H1 (cell line): ENCODE measurements around the gene INPP5F. TPM values are rescaled to one million over a fixed set of nuclear protein-coding genes. Genes with fewer than 3 reads are reported as not detected.

ENCODE experiments used
- CTCF ChIA-PET: fragments of 300-600 bp; sonication (Branson Sonifier 250); formaldehyde crosslinking; loops from one replicate; lab custom pipeline; 2021; ENCODE audit not compliant: partially characterized antibody; lab: Charles Lee
- POLR2A ChIA-PET: fragments of 300-600 bp; sonication (Branson Sonifier 250); formaldehyde crosslinking; loops from one replicate; lab custom pipeline; 2021; ENCODE audit warnings: inconsistent platforms; ENCODE audit not compliant: partially characterized antibody; lab: Charles Lee
- DNase-seq, 2 experiments: peaks; one replicate each; pipeline versions ENCODE4 v3.0.0 to v3.0.0-alpha.2; 2010 to 2022; ENCODE audit warnings: low spot score in 2 of 2, low read depth in 1 of 2, mixed read lengths in 1 of 2
- FAIRE-seq: peaks from 2 replicates; lab custom pipeline; 2011; peaks lifted over from hg19 to GRCh38; lab: Jason Lieb, UNC
- H2AFZ ChIP-seq: 2 replicates; pipeline ENCODE4 v1.8.1; 2012; ENCODE audit warnings: low read length, inconsistent platforms
- H2AK5ac ChIP-seq: 2 replicates; pipeline ENCODE4 v1.6.1; 2013; ENCODE audit warnings: low read depth, low read length
- H2BK120ac ChIP-seq: replicated peaks from 2 replicates; pipeline ENCODE3; 2013; ENCODE audit warnings: low read depth, low read length, inconsistent platforms
- H2BK12ac ChIP-seq: 2 replicates; pipeline ENCODE4 v1.6.1; 2013; ENCODE audit warnings: low read depth, low read length
- H2BK15ac ChIP-seq: 2 replicates; pipeline ENCODE4 v1.6.1; 2013; ENCODE audit warnings: low read length
- H2BK20ac ChIP-seq: 2 replicates; pipeline ENCODE4 v1.6.1; 2013; ENCODE audit warnings: low read length
- H2BK5ac ChIP-seq: 2 replicates; pipeline ENCODE4 v1.6.1; 2013; ENCODE audit warnings: low read depth, low read length
- H3K14ac ChIP-seq: 2 replicates; pipeline ENCODE4 v1.6.1; 2013; ENCODE audit warnings: inconsistent platforms; ENCODE audit not compliant: insufficient read length
- H3K18ac ChIP-seq: 2 replicates; pipeline ENCODE4 v1.6.1; 2013; ENCODE audit warnings: low read length; ENCODE audit errors: extremely low read depth
- H3K23ac ChIP-seq: 2 replicates; pipeline ENCODE4 v1.6.1; 2013; ENCODE audit warnings: inconsistent platforms; ENCODE audit not compliant: insufficient read length
- H3K23me2 ChIP-seq: 2 replicates; pipeline ENCODE4 v1.6.1; 2013; ENCODE audit warnings: low read depth, low read length
- H3K27ac ChIP-seq: 2 replicates; pipeline ENCODE4 v1.6.1; 2011; ENCODE audit warnings: low read depth, low read length, inconsistent platforms
- H3K27me3 ChIP-seq, 4 experiments: replicated peaks in 1 of 4; 1 replicate in 1 of 4; 2 replicates in 3 of 4; pipeline versions ENCODE4 v1.6.1 to v1.8.1; 2011 to 2013; ENCODE audit warnings: low read length in 3 of 4, mild to moderate bottlenecking in 3 of 4, inconsistent platforms in 2 of 4, mixed read lengths in 2 of 4, moderate library complexity in 1 of 4; ENCODE audit not compliant: control insufficient read depth in 3 of 4, insufficient read depth in 3 of 4; ENCODE audit errors: extremely low read depth in 1 of 4
- H3K36me3 ChIP-seq, 4 experiments: 2 replicates each; pipeline versions ENCODE4 v1.6.1 to v1.8.1; 2011 to 2013; ENCODE audit warnings: mild to moderate bottlenecking in 4 of 4, low read length in 3 of 4, moderate library complexity in 2 of 4, control low read depth in 1 of 4, inconsistent platforms in 1 of 4; ENCODE audit not compliant: insufficient read depth in 4 of 4, control insufficient read depth in 2 of 4
- H3K4ac ChIP-seq: replicated peaks from 2 replicates; pipeline ENCODE3; 2013; ENCODE audit warnings: low read length, low read depth, mixed read lengths, inconsistent platforms; ENCODE audit not compliant: insufficient read length
- H3K4me1 ChIP-seq, 4 experiments: replicated peaks in 1 of 4; 1 replicate in 1 of 4; 2 replicates in 3 of 4; pipeline versions ENCODE4 v1.6.1 to v1.8.1; 2011 to 2013; ENCODE audit warnings: low read length in 3 of 4, inconsistent platforms in 2 of 4, mixed read lengths in 1 of 4; ENCODE audit not compliant: insufficient read depth in 4 of 4, control insufficient read depth in 3 of 4
- H3K4me2 ChIP-seq, 2 experiments: 2 replicates each; pipeline versions ENCODE4 v1.6.1 to v1.8.1; 2011 to 2013; ENCODE audit warnings: low read depth in 2 of 2, low read length in 2 of 2, control low read depth in 1 of 2, inconsistent platforms in 1 of 2, mild to moderate bottlenecking in 1 of 2; ENCODE audit not compliant: insufficient read depth in 1 of 2
- H3K4me3 ChIP-seq, 4 experiments: fragments of 200-600, 300-600 bp in 1 of 4; sonication (generic), shearing (Covaris generic), sonication (Bioruptor Twin) in 1 of 4; 2 replicates each; pipeline versions ENCODE4 v1.5.1 to v1.8.1; 2011 to 2016; ENCODE audit warnings: low read length in 4 of 4, low read depth in 3 of 4, control low read depth in 2 of 4, inconsistent platforms in 2 of 4, mild to moderate bottlenecking in 2 of 4, mixed read lengths in 1 of 4, moderate library complexity in 1 of 4; ENCODE audit not compliant: insufficient read depth in 2 of 4; ENCODE audit errors: extremely low read depth in 1 of 4
- H3K56ac ChIP-seq: replicated peaks from 2 replicates; pipeline ENCODE3; 2013; ENCODE audit warnings: low read depth, mild to moderate bottlenecking, mixed read lengths, low read length, inconsistent platforms; ENCODE audit not compliant: insufficient read length
- H3K79me1 ChIP-seq: 2 replicates; pipeline ENCODE4 v1.6.1; 2013; ENCODE audit warnings: low read depth, low read length, control low read depth
- H3K79me2 ChIP-seq, 2 experiments: 2 replicates each; pipeline versions ENCODE4 v1.6.1 to v1.8.1; 2012 to 2013; ENCODE audit warnings: low read length in 2 of 2, mild to moderate bottlenecking in 2 of 2, inconsistent platforms in 1 of 2; ENCODE audit not compliant: insufficient read depth in 2 of 2, control insufficient read depth in 1 of 2
- H3K9ac ChIP-seq, 4 experiments: replicated peaks in 1 of 4; 1 replicate in 1 of 4; 2 replicates in 3 of 4; pipeline versions ENCODE4 v1.6.1 to v1.8.1; 2011 to 2013; ENCODE audit warnings: low read depth in 3 of 4, low read length in 3 of 4, control low read depth in 2 of 4, mild to moderate bottlenecking in 2 of 4, moderate library complexity in 2 of 4, inconsistent platforms in 1 of 4; ENCODE audit errors: extremely low read depth in 1 of 4
- H3K9me3 ChIP-seq, 2 experiments: 2 replicates each; pipeline versions ENCODE4 v1.6.1 to v1.8.1; 2012 to 2013; ENCODE audit warnings: mild to moderate bottlenecking in 2 of 2, moderate library complexity in 2 of 2, control low read depth in 1 of 2, inconsistent platforms in 1 of 2, low read depth in 1 of 2, low read length in 1 of 2, mixed read lengths in 1 of 2; ENCODE audit not compliant: insufficient read depth in 2 of 2
- H4K20me1 ChIP-seq, 2 experiments: replicated peaks in 1 of 2; 2 replicates each; pipeline versions ENCODE3 to v1.8.1; 2011 to 2013; ENCODE audit warnings: inconsistent platforms in 2 of 2, low read length in 2 of 2, mild to moderate bottlenecking in 1 of 2; ENCODE audit not compliant: insufficient read depth in 2 of 2, control insufficient read depth in 1 of 2
- H4K5ac ChIP-seq: 2 replicates; pipeline ENCODE4 v1.6.1; 2013; ENCODE audit warnings: low read length, low read depth, mixed read lengths, inconsistent platforms; ENCODE audit not compliant: insufficient read length
- H4K8ac ChIP-seq: 2 replicates; pipeline ENCODE4 v1.8.0; 2013; ENCODE audit warnings: mild to moderate bottlenecking, moderate library complexity, low read length, inconsistent platforms; ENCODE audit not compliant: insufficient read depth; ENCODE audit errors: extremely low read depth
- H4K91ac ChIP-seq: replicated peaks from 2 replicates; pipeline ENCODE3; 2013; ENCODE audit warnings: low read length, mixed read lengths, inconsistent platforms; ENCODE audit not compliant: insufficient read length
- EP300 ChIP-seq, 2 experiments: IDR thresholded peaks; 1 replicate in 1 of 2; 2 replicates in 1 of 2; pipeline ENCODE4 v1.6.1; 2011 to 2012; ENCODE audit warnings: low read depth in 2 of 2, low read length in 2 of 2, mild to moderate bottlenecking in 2 of 2, borderline replicate concordance in 1 of 2, inconsistent platforms in 1 of 2, moderate library complexity in 1 of 2
- WGBS, 2 experiments: shearing (Covaris generic) in 1 of 2; methylation state at CpG; one replicate each; pipeline versions ENCODE4 v1.1.6 to v1.1.7; 2013 to 2015; ENCODE audit warnings: low lambda C conversion rate in 2 of 2, mixed read lengths in 2 of 2, inconsistent platforms in 1 of 2, low coverage in 1 of 2, missing lambda C conversion rate in 1 of 2; ENCODE audit not compliant: insufficient replicate concordance in 2 of 2, insufficient coverage in 1 of 2, insufficient read length in 1 of 2; ENCODE audit errors: extremely low coverage in 1 of 2, missing lambda C conversion rate in 1 of 2; 5-methylcytosine and 5-hydroxymethylcytosine counted together
- polyA plus RNA-seq, 7 experiments: library from polyadenylated mRNA; depleted of rRNA in 3 of 7; stranded (reverse) in 5 of 7; unstranded in 2 of 7; fragments of >200 nt in 5 of 7; fragments of 200-250 nt in 2 of 7; gene quantifications; 1 replicate in 5 of 7; 2 replicates in 1 of 7; 4 replicates in 1 of 7; pipeline versions ENCODE4 v1.2.1 to v1.2.3, GENCODE V29; 2011 to 2013; ENCODE audit warnings: missing spikeins in 2 of 7, mixed read lengths in 2 of 7
- total RNA-seq: library from RNA; stranded (reverse); fragmentation: NEBNext Ultra II Directional; extraction: Animal tissue kit (Norgen Biotek cat#: 25700); gene quantifications from 2 replicates; pipeline ENCODE4 v1.2.1, GENCODE V29; 2021

The INPP5F gene
- total and polyA plus RNA-seq, 2 of the 8 experiments (the other 6 are each of a cell fraction or from before 2014, with no cell fraction given) = 50.1 to 101 TPM

GRCh38 chr10:119728172-119728800 lies 2.4 kb downstream of the INPP5F start:
- H3K18ac ChIP-seq = no peak overlapping the region
- no peak overlapping the region for H2BK12ac ChIP-seq
- no peak overlapping the region for H2BK5ac ChIP-seq
- H3K9ac ChIP-seq = no peak overlapping the region
- H2BK15ac ChIP-seq = no peak overlapping the region
- H3K9me3 ChIP-seq = no peaks in the 10 kb centered on the region
- peaks cover 2 to 6% of the 10 kb centered on the region in 2 experiments for H4K20me1 ChIP-seq
- DNase-seq (no peak), FAIRE-seq (no peak)
- CTCF ChIA-PET = interaction anchor here (1.1 to 1.7 kb wide), 3 partner anchors 22 to 132 kb away, joined by 3 to 6 read pairs (median 4); no protein-coding TSS in a partner anchor
- no peak overlapping the region for H3K14ac ChIP-seq
- no peak overlapping the region for H3K27ac ChIP-seq
- peaks cover 15% of the 10 kb centered on the region for H3K23me2 ChIP-seq
- no peak overlapping the region for H4K8ac ChIP-seq
- peaks cover 4 to 14% (median 9%) of the 10 kb centered on the region in 4 experiments; a peak in 5 of 7 replicates for H3K4me1 ChIP-seq
- no peak overlapping the region for H2BK20ac ChIP-seq
- H3K27me3 ChIP-seq = no peaks in the 10 kb centered on the region
- H4K5ac ChIP-seq = no peak overlapping the region
- H3K23ac ChIP-seq = no peak overlapping the region
- no peak overlapping the region for H2AK5ac ChIP-seq
- no peaks in the 10 kb centered on the region for H3K36me3 ChIP-seq
- H4K91ac ChIP-seq = no peak overlapping the region
- H3K79me1 ChIP-seq = peaks cover 3% of the 10 kb centered on the region; the same call in 1 of the 2 replicates
- POLR2A ChIA-PET = no interaction called here
- no peak overlapping the region for H2AFZ ChIP-seq
- no peak overlapping the region for H3K4ac ChIP-seq
- peaks cover 0 to 47% of the 10 kb centered on the region in 2 experiments; a peak in 3 of 4 replicates for H3K79me2 ChIP-seq
- WGBS, 2 experiments = 81% methylated on average over 3 of the region's 3 CpGs; no CpG with 5 or more reads in 1 of the 2 experiments
- H3K56ac ChIP-seq = no peak overlapping the region
- no peak overlapping the region for H3K4me3 ChIP-seq
- no peak overlapping the region for H2BK120ac ChIP-seq
- no peak overlapping the region for H3K4me2 ChIP-seq
- no peak for TF ChIP-seq EP300 (IDR thresholded peaks at IDR 0.05; ENCODE audit: borderline replicate concordance in 1 of 2, low read depth in 2 of 2, low read length in 2 of 2)
